ENCODE results near the gene NTF3.

The NTF3 gene

GRCh38 chr12:5447320-5447719 lies 15.4 kb downstream of the NTF3 start:
- TF ChIP-seq CTCF (conservative IDR thresholded peaks at IDR 0.05; ENCODE audit: low read depth, low read length) = no peak
- no peak for DNase-seq (ENCODE audit: low read depth)
- no peak overlapping the region for H3K4me3 ChIP-seq (ENCODE audit: low read length)

- TF ChIP-seq CTCF (conservative IDR thresholded peaks at IDR 0.05; ENCODE audit: low read depth, low read length) = no peak
- no peak for DNase-seq (ENCODE audit: low read depth)
- no peak overlapping the region for H3K4me3 ChIP-seq (ENCODE audit: low read length)
These were observed 19.3 kb downstream of the NTF3 start for GRCh38 chr12:5451251-5451650.

- H3K4me3 ChIP-seq (ENCODE audit: low read length) = no peak overlapping the region
- DNase-seq (ENCODE audit: low read depth) = no peak
- TF ChIP-seq CTCF (conservative IDR thresholded peaks at IDR 0.05; ENCODE audit: low read depth, low read length) = no peak
These were observed 20.7 kb downstream of the NTF3 start for GRCh38 chr12:5452569-5452968.

- H3K4me3 ChIP-seq (ENCODE audit: low read length) = no peak overlapping the region
- TF ChIP-seq CTCF (conservative IDR thresholded peaks at IDR 0.05; ENCODE audit: low read depth, low read length) = no peak
- no peak for DNase-seq (ENCODE audit: low read depth)
These were observed 21.6 kb downstream of the NTF3 start for GRCh38 chr12:5453466-5453865.

GRCh38 chr12:5455045-5455444 lies 23.1 kb downstream of the NTF3 start:
- no peak overlapping the region for H3K4me3 ChIP-seq (ENCODE audit: low read length)
- DNase-seq (ENCODE audit: low read depth) = no peak
- TF ChIP-seq CTCF (conservative IDR thresholded peaks at IDR 0.05; ENCODE audit: low read depth, low read length) = no peak

- H3K4me3 ChIP-seq (ENCODE audit: low read length) = no peak overlapping the region
- no peak for TF ChIP-seq CTCF (conservative IDR thresholded peaks at IDR 0.05; ENCODE audit: low read depth, low read length)
- no peak for DNase-seq (ENCODE audit: low read depth)
These were observed 24.1 kb downstream of the NTF3 start for GRCh38 chr12:5456030-5456429.

GRCh38 chr12:5456906-5457305 lies 25.0 kb downstream of the NTF3 start:
- no peak for TF ChIP-seq CTCF (conservative IDR thresholded peaks at IDR 0.05; ENCODE audit: low read depth, low read length)
- H3K4me3 ChIP-seq (ENCODE audit: low read length) = no peak overlapping the region
- DNase-seq (ENCODE audit: low read depth) = peak; percentile 6
